ENCODE data around the gene CTPS1. TPM values are rescaled to one million over a fixed set of nuclear protein-coding genes. Genes with fewer than 3 reads are reported as not detected.

CTPS1 gene
- polyA plus RNA-seq, 2 of the 4 experiments (the other 2 are of a cell fraction) = 159 to 181 TPM

GRCh38 chr1:40948741-40949443 is 30.6 kb upstream of the CTPS1 start:
- ATAC-seq (peak; percentile 77 to 80), FAIRE-seq (no peak), DNase-seq (ENCODE audit: low read depth in 1 of 2, low spot score in 1 of 2) (peak; percentile 55 to 78)
- ChIA-PET CTCF (interaction anchor here (0.6 to 22.4 kb wide), 26 partner anchors 10 to 332 kb away, joined by 3 to 602 read pairs (median 4); partner anchors contain the start of genes CITED4 and CTPS1), POLR2A (interaction anchor here (0.9 to 8.9 kb wide), 4 partner anchors 52 to 90 kb away, joined by 3 to 128 read pairs (median 5); partner anchors contain the start of gene CITED4)
- Histone ChIP-seq H3K9me3 (peaks cover 7% of the 10 kb centered on the region; the same call in 1 of the 3 replicates), H3K4me3 (no peak overlapping the region), H3K4me2 (peak overlapping the region; percentile 41), H3K27ac (peak overlapping the region; percentile 72 to 88), H3K4me1 (peaks cover 37% of the 10 kb centered on the region)
- WGBS (ENCODE audit: missing lambda C conversion rate) = 17% methylated on average over 9 of the region's 9 CpGs
- no peak for TF ChIP-seq RFX5 (IDR thresholded peaks at IDR 0.05)
- no peak for TF ChIP-seq ELK1 (IDR thresholded peaks at IDR 0.05; ENCODE audit: low read depth, low read length)
- peak; percentile 13; the same call in 1 of the 2 replicates for TF ChIP-seq GATA3 (IDR thresholded peaks at IDR 0.05; ENCODE audit: borderline replicate concordance)
- no peak for TF ChIP-seq PBX3 (IDR thresholded peaks at IDR 0.05)
- TF ChIP-seq POLR2A (IDR thresholded peaks at IDR 0.05; ENCODE audit: low read length) = no peak
- TF ChIP-seq EHMT2 (IDR thresholded peaks at IDR 0.05; ENCODE audit: low read depth) = no peak
- peak; percentile 53; the same call in 1 of the 2 replicates for TF ChIP-seq MAX (IDR thresholded peaks at IDR 0.05)
- TF ChIP-seq PHF8 (IDR thresholded peaks at IDR 0.05; ENCODE audit: borderline replicate concordance, low read depth) = no peak
- TF ChIP-seq RNF2 (IDR thresholded peaks at IDR 0.05; ENCODE audit: borderline replicate concordance, low read depth) = no peak
- TF ChIP-seq TFCP2L1 (CRISPR knock-in tag; IDR thresholded peaks at IDR 0.05) = no peak
- no peak for TF ChIP-seq CHD2 (IDR thresholded peaks at IDR 0.05; ENCODE audit: low read length, partially characterized antibody)
- no peak for TF ChIP-seq USF2 (IDR thresholded peaks at IDR 0.05)
- no peak for TF ChIP-seq ZSCAN20 (CRISPR knock-in tag; IDR thresholded peaks at IDR 0.05)
- 0 out of 2 replicates have a peak, but pooled peaks have one; percentile 16 for TF ChIP-seq JUNB (IDR thresholded peaks at IDR 0.05)
- no peak for TF ChIP-seq FOSB (CRISPR knock-in tag; IDR thresholded peaks at IDR 0.05)
- no peak for TF ChIP-seq HDAC2 (IDR thresholded peaks at IDR 0.05)
- no peak for TF ChIP-seq ZC3H11A (IDR thresholded peaks at IDR 0.05)
- peak; percentile 75 for TF ChIP-seq CTCF (IDR thresholded peaks at IDR 0.05)
- TF ChIP-seq ZFP36 (IDR thresholded peaks at IDR 0.05; ENCODE audit: borderline replicate concordance, partially characterized antibody) = no peak
- TF ChIP-seq HEYL (CRISPR knock-in tag; IDR thresholded peaks at IDR 0.05) = no peak
- TF ChIP-seq RARB (CRISPR knock-in tag; IDR thresholded peaks at IDR 0.05) = no peak
- TF ChIP-seq EHF (CRISPR knock-in tag; IDR thresholded peaks at IDR 0.05) = no peak
- TF ChIP-seq REST (IDR thresholded peaks at IDR 0.05) = no peak
- TF ChIP-seq NR3C1 (IDR thresholded peaks at IDR 0.05) = no peak
- no peak for TF ChIP-seq CBX8 (IDR thresholded peaks at IDR 0.05)
- TF ChIP-seq NFE2L2 (conservative IDR thresholded peaks at IDR 0.05; ENCODE audit: low read length) = no peak
- TF ChIP-seq RAD21 (conservative IDR thresholded peaks at IDR 0.05 in 1 of 2, IDR thresholded peaks at IDR 0.05 in 1 of 2) = peak; percentile 86 to 87
- TF ChIP-seq FOXS1 (CRISPR knock-in tag; IDR thresholded peaks at IDR 0.05) = no peak
- no peak for TF ChIP-seq JUN (IDR thresholded peaks at IDR 0.05)
- TF ChIP-seq EP300 (IDR thresholded peaks at IDR 0.05) = no peak
- TF ChIP-seq CEBPB (IDR thresholded peaks at IDR 0.05) = no peak
- TF ChIP-seq SREBF2 (IDR thresholded peaks at IDR 0.05) = no peak
- peak; percentile 83 for TF ChIP-seq SMC3 (IDR thresholded peaks at IDR 0.05)

All from A549 (cell line).